SW 1271 (cell line): Measurements from ENCODE around the gene ESF1.
A peak's percentile ranks its signal among the peaks of the same experiment; 100 is the strongest.

Experiments
- DNase-seq, 2 experiments: peaks; one replicate each; lab custom pipeline; 2025; lab: John Stamatoyannopoulos, UW

ESF1 gene

GRCh38 chr20:13784893-13785715 lies at the start of gene ESF1, which contains the start of gene NDUFAF5:
TSS of gene ESF1 (minus strand) at chr20:13784919. CDS start at chr20:13783140, 1,779 bp downstream.
TSS of gene NDUFAF5 (plus strand) at chr20:13785028. CDS start at chr20:13785069, 41 bp downstream.
- DNase-seq = peak; percentile 96 to 97

GRCh38 chr20:13831476-13831875 lies 46.8 kb upstream of the ESF1 start:
- DNase-seq = no peak

- no peak for DNase-seq
Observed at GRCh38 chr20:13825465-13825864, 40.7 kb upstream of the ESF1 start.

- DNase-seq = no peak
Observed at GRCh38 chr20:13824459-13824858, 39.7 kb upstream of the ESF1 start.

- DNase-seq = no peak
Observed at GRCh38 chr20:13822459-13822858, 37.7 kb upstream of the ESF1 start.

- DNase-seq = no peak
Observed at GRCh38 chr20:13821876-13822275, 37.2 kb upstream of the ESF1 start.

- DNase-seq = peak in 1 of 2 experiments; percentile 70
Observed at GRCh38 chr20:13819885-13820645, 35.3 kb upstream of the ESF1 start.

GRCh38 chr20:13817342-13817741 lies 32.6 kb upstream of the ESF1 start:
- no peak for DNase-seq

- no peak for DNase-seq
Observed at GRCh38 chr20:13816757-13817156, 32.0 kb upstream of the ESF1 start.

GRCh38 chr20:13814672-13815071 lies 30.0 kb upstream of the ESF1 start:
- DNase-seq = no peak

GRCh38 chr20:13813910-13814309 lies 29.2 kb upstream of the ESF1 start:
- no peak for DNase-seq

- no peak for DNase-seq
Observed at GRCh38 chr20:13810446-13810845, 25.7 kb upstream of the ESF1 start.

GRCh38 chr20:13809855-13810254 lies 25.1 kb upstream of the ESF1 start:
- no peak for DNase-seq

GRCh38 chr20:13809373-13809772 lies 24.7 kb upstream of the ESF1 start:
- DNase-seq = no peak

- peak in 1 of 2 experiments; percentile 12 for DNase-seq
Observed at GRCh38 chr20:13800728-13801134, 16.0 kb upstream of the ESF1 start.

- DNase-seq = no peak
Observed at GRCh38 chr20:13799974-13800373, 15.3 kb upstream of the ESF1 start.

- no peak for DNase-seq
Observed at GRCh38 chr20:13799040-13799439, 14.3 kb upstream of the ESF1 start.

- no peak for DNase-seq
Observed at GRCh38 chr20:13794667-13795066, 9.9 kb upstream of the ESF1 start.

- DNase-seq = no peak
Observed at GRCh38 chr20:13793001-13793400, 8.3 kb upstream of the ESF1 start.

- DNase-seq = no peak
Observed at GRCh38 chr20:13791540-13792459, 7.1 kb upstream of the ESF1 start.

GRCh38 chr20:13790708-13791107 lies 6.0 kb upstream of the ESF1 start:
- DNase-seq = no peak
